H9 (cell line): ENCODE results near the gene COPZ2. TPM values are rescaled to one million over a fixed set of nuclear protein-coding genes. Genes with fewer than 3 reads are reported as not detected.

Experiments
- DNase-seq: peaks from one replicate; pipeline ENCODE4 v3.0.0-alpha.2; 2017
- H2AFZ ChIP-seq: one replicate; pipeline ENCODE4 v1.6.1; 2013; ENCODE audit warnings: mild to moderate bottlenecking, low read length, control low read depth, moderate library complexity
- H2AK5ac ChIP-seq: 2 replicates; pipeline ENCODE4 v1.6.1; 2013; ENCODE audit warnings: low read length, control low read depth, mixed read lengths; ENCODE audit not compliant: insufficient read length
- H2BK120ac ChIP-seq: one replicate; pipeline ENCODE4 v1.6.1; 2013; ENCODE audit warnings: low read depth, mild to moderate bottlenecking, low read length, control low read depth, inconsistent platforms; ENCODE audit not compliant: poor library complexity, severe bottlenecking
- H2BK12ac ChIP-seq: 2 replicates; pipeline ENCODE4 v1.6.1; 2013; ENCODE audit warnings: low read length, control low read depth, mixed read lengths, low read depth; ENCODE audit not compliant: insufficient read length
- H2BK15ac ChIP-seq: 2 replicates; pipeline ENCODE4 v1.6.1; 2013; ENCODE audit warnings: low read depth, low read length, control low read depth
- H2BK20ac ChIP-seq: one replicate; pipeline ENCODE4 v1.6.1; 2013; ENCODE audit warnings: low read depth, mild to moderate bottlenecking, low read length, control low read depth, inconsistent platforms; ENCODE audit not compliant: poor library complexity, severe bottlenecking
- H2BK5ac ChIP-seq: 2 replicates; pipeline ENCODE4 v1.6.1; 2013; ENCODE audit warnings: low read length, control low read depth, mixed read lengths; ENCODE audit not compliant: insufficient read length
- H3K14ac ChIP-seq: 2 replicates; pipeline ENCODE4 v1.6.1; 2013; ENCODE audit warnings: low read length, control low read depth; ENCODE audit not compliant: insufficient read depth
- H3K18ac ChIP-seq: 2 replicates; pipeline ENCODE4 v1.6.1; 2013; ENCODE audit warnings: low read depth, mild to moderate bottlenecking, mixed read lengths, low read length, control low read depth; ENCODE audit not compliant: insufficient read length
- H3K23ac ChIP-seq: 2 replicates; pipeline ENCODE4 v1.6.1; 2013; ENCODE audit warnings: low read length, control low read depth, mixed read lengths, low read depth; ENCODE audit not compliant: insufficient read length
- H3K23me2 ChIP-seq: 2 replicates; pipeline ENCODE4 v1.6.1; 2013; ENCODE audit warnings: low read depth, mild to moderate bottlenecking, mixed read lengths, low read length, control low read depth; ENCODE audit not compliant: insufficient read length, poor library complexity, severe bottlenecking
- H3K27ac ChIP-seq: 2 replicates; pipeline ENCODE4 v1.5.1; 2013; ENCODE audit warnings: low read length, control low read depth, mixed read lengths, low read depth; ENCODE audit not compliant: insufficient read length
- H3K27me3 ChIP-seq: 2 replicates; pipeline ENCODE4 v1.6.1; 2013; ENCODE audit warnings: low read length, control low read depth, inconsistent platforms; ENCODE audit not compliant: insufficient read depth
- H3K4ac ChIP-seq: 2 replicates; pipeline ENCODE4 v1.6.1; 2013; ENCODE audit warnings: low read depth, mild to moderate bottlenecking, control low read depth, inconsistent platforms, low read length, moderate library complexity
- H3K4me1 ChIP-seq: 2 replicates; pipeline ENCODE4 v1.6.1; 2013; ENCODE audit warnings: low read length, control low read depth, inconsistent platforms; ENCODE audit not compliant: insufficient read depth
- H3K4me2 ChIP-seq: 2 replicates; pipeline ENCODE4 v1.6.1; 2013; ENCODE audit warnings: low read length, control low read depth, mixed read lengths; ENCODE audit not compliant: insufficient read length, insufficient read depth
- H3K56ac ChIP-seq: 2 replicates; pipeline ENCODE4 v1.6.1; 2013; ENCODE audit warnings: low read depth, mild to moderate bottlenecking, mixed read lengths, low read length, control low read depth; ENCODE audit not compliant: insufficient read length
- H3K79me1 ChIP-seq: 2 replicates; pipeline ENCODE4 v1.6.1; 2013; ENCODE audit warnings: low read depth, mild to moderate bottlenecking, moderate library complexity, low read length, control low read depth, inconsistent platforms; ENCODE audit not compliant: insufficient read depth, poor library complexity, severe bottlenecking
- H3K79me2 ChIP-seq: 2 replicates; pipeline ENCODE4 v1.6.1; 2013; ENCODE audit warnings: low read length, control low read depth, inconsistent platforms; ENCODE audit not compliant: insufficient read depth
- H3K9ac ChIP-seq: 2 replicates; pipeline ENCODE4 v1.6.1; 2013; ENCODE audit warnings: low read length, control low read depth, mixed read lengths; ENCODE audit not compliant: insufficient read length; ENCODE audit errors: extremely low read depth
- H3K9me3 ChIP-seq: one replicate; pipeline ENCODE4 v1.6.1; 2013; ENCODE audit warnings: low read depth, low read length, inconsistent platforms; ENCODE audit not compliant: control insufficient read depth
- H3T11ph ChIP-seq: one replicate; pipeline ENCODE4 v1.6.1; 2013; ENCODE audit warnings: mild to moderate bottlenecking, low read length, control low read depth, inconsistent platforms
- H4K20me1 ChIP-seq: one replicate; pipeline ENCODE4 v1.6.1; 2013; ENCODE audit not compliant: control insufficient read depth, insufficient read length, insufficient read depth
- H4K5ac ChIP-seq: 2 replicates; pipeline ENCODE4 v1.6.1; 2013; ENCODE audit warnings: low read depth, mild to moderate bottlenecking, mixed read lengths, low read length, control low read depth; ENCODE audit not compliant: insufficient read length
- H4K8ac ChIP-seq: replicated peaks from 2 replicates; pipeline ENCODE4 v1.6.1; 2013; ENCODE audit warnings: low read length, control low read depth, mixed read lengths, low read depth; ENCODE audit not compliant: insufficient read length
- H4K91ac ChIP-seq: 2 replicates; pipeline ENCODE4 v1.6.1; 2013; ENCODE audit warnings: low read depth, mild to moderate bottlenecking, moderate library complexity, mixed read lengths, low read length, control low read depth; ENCODE audit not compliant: insufficient read length
- H3K27ac Mint-ChIP-seq, 3 experiments: 2 replicates in 2 of 3; 3 replicates in 1 of 3; pipeline ENCODE4 v1.8.0; 2020 to 2021; ENCODE audit warnings: mixed read lengths in 3 of 3, mild to moderate bottlenecking in 1 of 3, moderate library complexity in 1 of 3
- H3K27me3 Mint-ChIP-seq: 2 replicates; pipeline ENCODE4 v1.8.0; 2021; ENCODE audit warnings: low read depth, mild to moderate bottlenecking, moderate library complexity, mixed read lengths
- H3K36me3 Mint-ChIP-seq, 3 experiments: 2 replicates in 2 of 3; 3 replicates in 1 of 3; pipeline ENCODE4 v1.8.0; 2020 to 2021; ENCODE audit warnings: low read depth in 3 of 3, mixed read lengths in 3 of 3; ENCODE audit not compliant: insufficient read depth in 1 of 3
- H3K4me1 Mint-ChIP-seq, 2 experiments: 2 replicates each; pipeline ENCODE4 v1.8.0; 2020; ENCODE audit warnings: mixed read lengths in 2 of 2
- H3K4me3 Mint-ChIP-seq, 2 experiments: 2 replicates in 1 of 2; 3 replicates in 1 of 2; pipeline ENCODE4 v1.8.0; 2020 to 2021; ENCODE audit warnings: mild to moderate bottlenecking in 2 of 2, mixed read lengths in 2 of 2, moderate library complexity in 1 of 2
- H3K9me3 Mint-ChIP-seq, 2 experiments: 2 replicates in 1 of 2; 3 replicates in 1 of 2; pipeline ENCODE4 v1.8.0; 2020; ENCODE audit warnings: mild to moderate bottlenecking in 2 of 2, mixed read lengths in 2 of 2, moderate library complexity in 1 of 2
- WGBS: extraction: QIAGEN DNeasy Blood & Tissue Kit; methylation state at CpG from one replicate; pipeline ENCODE4 v1.1.7; 2013; ENCODE audit warnings: missing lambda C conversion rate, low lambda C conversion rate, mixed read lengths; ENCODE audit not compliant: insufficient read length; ENCODE audit errors: extremely low coverage; 5-methylcytosine and 5-hydroxymethylcytosine counted together
- total RNA-seq: library from RNA; stranded (reverse); gene quantifications from 2 replicates; pipeline ENCODE4 v1.2.1, GENCODE V29; 2021
- TF ChIP-seq, protein P1 (sequence below): fragments of 200-600 bp; sonication (generic); conservative IDR thresholded peaks from 3 replicates; pipeline ENCODE4 v1.8.0; 2021; ENCODE audit warnings: antibody characterized with exemption, mild to moderate bottlenecking

COPZ2 gene
- total RNA-seq, 1 experiment from 2014 or later, result 0.68 TPM

DNA sequence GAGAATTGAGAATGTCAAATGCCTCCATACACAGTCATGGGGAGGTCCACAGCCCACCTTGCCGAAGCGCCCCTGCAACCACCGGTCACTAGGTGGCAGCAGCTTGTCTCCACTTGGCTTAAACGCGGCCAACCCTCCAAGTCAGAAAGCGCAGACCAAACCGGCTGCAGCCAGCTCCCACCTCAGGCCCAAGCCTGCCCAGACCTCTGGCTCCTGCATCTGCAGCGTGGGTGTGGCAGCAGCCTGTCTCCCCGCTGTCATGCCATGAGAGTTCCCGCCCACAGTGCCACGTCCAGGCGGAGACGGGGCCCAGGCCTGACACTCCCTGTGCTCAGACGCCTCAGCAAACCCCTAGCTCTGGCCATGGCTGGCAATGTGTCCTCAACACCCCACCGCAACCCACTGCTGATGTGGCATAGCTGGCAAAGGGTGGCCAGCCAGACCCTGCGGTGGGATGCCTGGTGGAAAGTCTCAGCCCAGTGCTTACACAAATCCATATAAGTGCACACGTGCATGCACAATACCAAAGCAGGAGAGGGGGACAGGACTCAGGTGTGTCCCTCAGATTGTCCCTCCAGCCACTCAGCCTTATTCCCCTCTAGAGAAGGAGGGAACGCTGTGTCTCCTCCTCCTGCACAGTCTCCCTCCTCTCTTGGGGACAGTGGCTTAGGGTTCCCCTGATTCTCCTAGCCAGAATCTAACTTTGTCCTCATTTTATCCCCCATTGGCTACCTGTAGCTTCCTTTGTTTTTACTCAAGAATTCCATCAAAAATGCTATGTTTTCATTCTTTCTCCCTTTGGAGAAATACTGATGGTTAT is 10.9 kb downstream of the COPZ2 start:
- Histone ChIP-seq H4K5ac (no peak overlapping the region), H4K20me1 (no peaks in the 10 kb centered on the region), H3K4me2 (no peak overlapping the region), H3K9ac (no peak overlapping the region), H3K4me1 (no peaks in the 10 kb centered on the region), H3K18ac (no peak overlapping the region), H2BK5ac (no peak overlapping the region), H3K79me2 (no peaks in the 10 kb centered on the region), H3K23ac (no peak overlapping the region), H2AFZ (no peak overlapping the region), H3K4ac (no peak overlapping the region), H3K79me1 (no peaks in the 10 kb centered on the region), H2BK20ac (no peak overlapping the region), H3K27ac (no peak overlapping the region), H3K14ac (no peak overlapping the region; the same call in 1 of the 2 replicates), H4K8ac (no peak overlapping the region), H3K9me3 (no peaks in the 10 kb centered on the region), H3K56ac (no peak overlapping the region), H2BK15ac (no peak overlapping the region), H2BK12ac (no peak overlapping the region), H3K27me3 (peaks cover 2% of the 10 kb centered on the region; the same call in 1 of the 2 replicates), H3T11ph (no peak overlapping the region), H2BK120ac (no peak overlapping the region), H3K23me2 (peaks cover 19% of the 10 kb centered on the region), H4K91ac (no peak overlapping the region), H2AK5ac (no peak overlapping the region)
- Mint-ChIP-seq H3K9me3 (no peaks in the 10 kb centered on the region; a peak in 1 of 5 replicates), H3K4me3 (peak overlapping the region in 1 of 2 experiments; percentile 79; a peak in 3 of 5 replicates), H3K27me3 (peaks cover 44% of the 10 kb centered on the region), H3K36me3 (no peaks in the 10 kb centered on the region), H3K27ac (no peak overlapping the region), H3K4me1 (peaks cover 28 to 32% of the 10 kb centered on the region in 2 experiments)
- DNase-seq, result peak; percentile 96
- WGBS, result no CpG with 5 or more reads among the region's 18 CpGs
- TF ChIP-seq, protein P1, sequence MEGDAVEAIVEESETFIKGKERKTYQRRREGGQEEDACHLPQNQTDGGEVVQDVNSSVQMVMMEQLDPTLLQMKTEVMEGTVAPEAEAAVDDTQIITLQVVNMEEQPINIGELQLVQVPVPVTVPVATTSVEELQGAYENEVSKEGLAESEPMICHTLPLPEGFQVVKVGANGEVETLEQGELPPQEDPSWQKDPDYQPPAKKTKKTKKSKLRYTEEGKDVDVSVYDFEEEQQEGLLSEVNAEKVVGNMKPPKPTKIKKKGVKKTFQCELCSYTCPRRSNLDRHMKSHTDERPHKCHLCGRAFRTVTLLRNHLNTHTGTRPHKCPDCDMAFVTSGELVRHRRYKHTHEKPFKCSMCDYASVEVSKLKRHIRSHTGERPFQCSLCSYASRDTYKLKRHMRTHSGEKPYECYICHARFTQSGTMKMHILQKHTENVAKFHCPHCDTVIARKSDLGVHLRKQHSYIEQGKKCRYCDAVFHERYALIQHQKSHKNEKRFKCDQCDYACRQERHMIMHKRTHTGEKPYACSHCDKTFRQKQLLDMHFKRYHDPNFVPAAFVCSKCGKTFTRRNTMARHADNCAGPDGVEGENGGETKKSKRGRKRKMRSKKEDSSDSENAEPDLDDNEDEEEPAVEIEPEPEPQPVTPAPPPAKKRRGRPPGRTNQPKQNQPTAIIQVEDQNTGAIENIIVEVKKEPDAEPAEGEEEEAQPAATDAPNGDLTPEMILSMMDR, result peak; percentile 91
